HG03103 (cell line): ENCODE measurements around the gene NAV3.
"Not testable (repeated sequence)": the region's sequence is repeated elsewhere in the genome, so short reads cannot be mapped to it uniquely, and the experiment has no call there.

Experiments used
- ATAC-seq: cut with Tn5 transposase; IDR thresholded peaks from one replicate; pipeline ENCODE4 v1.9.1; 2021; ENCODE audit warnings: low read depth; ENCODE audit not compliant: unreplicated experiment

Gene NAV3

GRCh38 chr12:78229591-78230101 lies 399.0 kb downstream of the NAV3 start:
- peak; percentile 95 for ATAC-seq

GRCh38 chr12:78232756-78233155 lies 402.1 kb downstream of the NAV3 start:
- no peak for ATAC-seq

- no peak for ATAC-seq
Observed at GRCh38 chr12:78236264-78236663, 405.6 kb downstream of the NAV3 start.

GRCh38 chr12:78239544-78239943 lies 408.9 kb downstream of the NAV3 start:
- ATAC-seq = no peak

GRCh38 chr12:78240827-78241226 lies 410.1 kb downstream of the NAV3 start:
- ATAC-seq = no peak

- no peak for ATAC-seq
Observed at GRCh38 chr12:78241446-78241845, 410.8 kb downstream of the NAV3 start.

- no peak for ATAC-seq
Observed at GRCh38 chr12:78244916-78245507, 414.3 kb downstream of the NAV3 start.

- no peak for ATAC-seq
Observed at GRCh38 chr12:78248321-78248720, 417.6 kb downstream of the NAV3 start.

GRCh38 chr12:78249578-78249977 lies 418.9 kb downstream of the NAV3 start:
- ATAC-seq = no peak

- ATAC-seq = not testable (repeated sequence)
Observed at GRCh38 chr12:78257662-78258061, 427.0 kb downstream of the NAV3 start.

- ATAC-seq = no peak
Observed at GRCh38 chr12:78260976-78261375, 430.3 kb downstream of the NAV3 start.

- ATAC-seq = no peak
Observed at GRCh38 chr12:78261901-78262300, 431.2 kb downstream of the NAV3 start.
